T47D (cell line): Measurements from ENCODE around the gene PRDM2.
"Not testable (repeated sequence)": the region's sequence is repeated elsewhere in the genome, so short reads cannot be mapped to it uniquely, and the experiment has no call there.

Source experiments
- DNase-seq, 2 experiments: peaks; one replicate each; pipeline versions ENCODE4 v3.0.0 to v3.0.0-alpha.2; 2011 to 2012; ENCODE audit warnings: low read depth in 1 of 2, low spot score in 1 of 2
- JUND ChIP-seq: IDR thresholded peaks from 2 replicates; pipeline ENCODE4 v1.6.1; 2012; ENCODE audit warnings: low read depth
- in situ Hi-C: cut with HindIII; loops from 2 replicates; pipeline ENCODE4 v1.10.0; 2016; ENCODE audit warnings: low sequenced_read_pairs, low pct_unique_long_range_greater_than_20kb

The PRDM2 gene

GRCh38 chr1:13681921-13682320 lies 18.1 kb upstream of the PRDM2 start:
- in situ Hi-C loops = no loop called here
- TF ChIP-seq JUND = no peak
- DNase-seq = no peak

- in situ Hi-C loops = no loop called here
- DNase-seq = no peak
- TF ChIP-seq JUND = no peak
These were observed 17.5 kb upstream of the PRDM2 start for GRCh38 chr1:13682444-13682843.

- TF ChIP-seq JUND = no peak
- in situ Hi-C loops = no loop called here
- no peak for DNase-seq
These were observed 16.8 kb upstream of the PRDM2 start for GRCh38 chr1:13683206-13683605.

- in situ Hi-C loops = no loop called here
- no peak for TF ChIP-seq JUND
- DNase-seq = no peak
These were observed 12.8 kb upstream of the PRDM2 start for GRCh38 chr1:13687151-13687715.

- in situ Hi-C loops, DNase-seq: not testable (repeated sequence)
These were observed 6.9 kb upstream of the PRDM2 start for GRCh38 chr1:13693094-13693493.

- no peak for TF ChIP-seq JUND
- in situ Hi-C loops = no loop called here
- no peak for DNase-seq
These were observed 4.9 kb upstream of the PRDM2 start for GRCh38 chr1:13694886-13695684.

GRCh38 chr1:13697738-13698137 lies 2.2 kb upstream of the PRDM2 start:
- DNase-seq = peak in 1 of 2 experiments; percentile 23
- in situ Hi-C loops = no loop called here
- no peak for TF ChIP-seq JUND

GRCh38 chr1:13699510-13699909 lies 478 bp upstream of the PRDM2 start:
- in situ Hi-C loops = no loop called here
- TF ChIP-seq JUND = no peak
- DNase-seq = no peak

GRCh38 chr1:13700521-13701270 lies 708 bp downstream of the PRDM2 start:
- in situ Hi-C loops = no loop called here
- TF ChIP-seq JUND = no peak
- DNase-seq = peak; percentile 30 to 55

GRCh38 chr1:13701271-13701640 lies 1.3 kb downstream of the PRDM2 start:
- TF ChIP-seq JUND = no peak
- in situ Hi-C loops = no loop called here
- no peak for DNase-seq

- no peak for DNase-seq
- in situ Hi-C loops = no loop called here
- no peak for TF ChIP-seq JUND
These were observed 2.6 kb downstream of the PRDM2 start for GRCh38 chr1:13702425-13703127.

GRCh38 chr1:13703128-13703513 lies 3.1 kb downstream of the PRDM2 start:
- in situ Hi-C loops = no loop called here
- TF ChIP-seq JUND = no peak
- DNase-seq = no peak
